BJ (cell line): ENCODE measurements around the gene MYOCD. TPM values are rescaled to one million over a fixed set of nuclear protein-coding genes. Genes with fewer than 3 reads are reported as not detected.
A peak's percentile ranks its signal among the peaks of the same experiment; 100 is the strongest.
"Not testable (repeated sequence)": the region's sequence is repeated elsewhere in the genome, so short reads cannot be mapped to it uniquely, and the experiment has no call there.

Experiments used
- CTCF ChIA-PET: fragments of 350-600 bp; formaldehyde crosslinking; extraction: SDS; loops from one replicate; lab custom pipeline; 2021; ENCODE audit warnings: antibody characterized with exemption, inconsistent platforms; lab: Yijun Ruan, JAX
- POLR2A ChIA-PET: fragments of 300-600 bp; sonication (Branson Sonifier 250); formaldehyde crosslinking; extraction: SDS; loops from one replicate; lab custom pipeline; 2021; ENCODE audit warnings: antibody characterized with exemption; lab: Charles Lee
- DNase-seq: peaks from one replicate; pipeline ENCODE4 v3.0.0-alpha.2; 2011; ENCODE audit warnings: low read depth
- H3K27me3 ChIP-seq: 2 replicates; pipeline ENCODE4 v1.6.0; 2011; ENCODE audit warnings: low read length; ENCODE audit not compliant: control insufficient read depth, insufficient read depth
- H3K36me3 ChIP-seq: 2 replicates; pipeline ENCODE4 v1.5.1; 2011; ENCODE audit warnings: low read length; ENCODE audit not compliant: control insufficient read depth, insufficient read depth
- H3K4me3 ChIP-seq: 2 replicates; pipeline ENCODE4 v1.5.1; 2011; ENCODE audit warnings: low read depth, mild to moderate bottlenecking, control low read depth, low read length
- CTCF ChIP-seq: IDR thresholded peaks from 2 replicates; pipeline ENCODE4 v1.5.1; 2011; ENCODE audit warnings: low read depth, mild to moderate bottlenecking, control low read depth, inconsistent platforms, low read length, moderate library complexity; ENCODE audit not compliant: insufficient read depth
- polyA plus RNA-seq: library from polyadenylated mRNA; depleted of rRNA; stranded (reverse); fragments of >200 nt; gene quantifications from 2 replicates; pipeline ENCODE4 v1.2.3, GENCODE V29; 2011

Gene MYOCD
- polyA plus RNA-seq, 1 experiment, result 18.3 TPM

DNA sequence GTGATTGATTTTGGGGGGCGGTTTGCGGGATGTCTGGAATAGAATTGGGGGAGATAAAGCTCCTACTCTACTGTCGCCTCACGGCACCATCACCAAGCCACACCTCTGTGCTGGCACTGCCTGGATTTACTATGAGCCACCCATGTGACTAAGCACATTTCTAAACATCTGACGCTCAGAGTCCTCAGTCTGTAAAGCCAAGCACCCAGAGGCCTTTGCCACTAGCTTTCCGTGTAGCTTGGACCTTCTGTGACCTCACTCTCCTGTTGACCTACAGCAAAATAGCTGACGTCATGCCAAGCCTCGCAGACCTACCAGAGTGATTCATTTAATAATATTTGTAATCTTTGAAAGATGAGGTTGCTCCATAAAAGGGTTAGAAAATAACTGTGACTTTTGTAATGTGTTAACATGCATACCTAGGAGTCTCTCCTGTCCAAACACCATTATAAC, 38.5 kb upstream of the MYOCD start:
- CTCF ChIA-PET, result interaction anchor here (0.9 kb wide), 1 partner anchor 376 kb away, joined by 3 read pairs; no protein-coding TSS in a partner anchor
- POLR2A ChIA-PET, result no interaction called here
- H3K4me3 ChIP-seq, result no peak overlapping the region
- peak; percentile 88 for DNase-seq
- H3K27me3 ChIP-seq, result no peaks in the 10 kb centered on the region
- no peaks in the 10 kb centered on the region for H3K36me3 ChIP-seq
- no peak for TF ChIP-seq CTCF

GRCh38 chr17:12627781-12628451, 37.8 kb upstream of the MYOCD start:
- Histone ChIP-seq H3K4me3 (no peak overlapping the region), H3K27me3 (no peaks in the 10 kb centered on the region), H3K36me3 (no peaks in the 10 kb centered on the region)
- no peak for DNase-seq
- ChIA-PET POLR2A (no interaction called here), CTCF (interaction anchor here (1.4 kb wide), 1 partner anchor 82 kb away, joined by 4 read pairs; no protein-coding TSS in a partner anchor)
- no peak for TF ChIP-seq CTCF

- POLR2A ChIA-PET, result no interaction called here
- DNase-seq, result no peak
- no peak for TF ChIP-seq CTCF
Observed at GRCh38 chr17:12631076-12631475, 34.6 kb upstream of the MYOCD start.

GRCh38 chr17:12632785-12633184, 32.9 kb upstream of the MYOCD start:
- POLR2A ChIA-PET, result no interaction called here
- Histone ChIP-seq H3K4me3 (no peak overlapping the region), H3K36me3 (no peaks in the 10 kb centered on the region), H3K27me3 (no peaks in the 10 kb centered on the region)
- DNase-seq, result no peak
- CTCF ChIA-PET, result no interaction called here
- no peak for TF ChIP-seq CTCF

More at GRCh38 chr17:12631076-12631475, 34.6 kb upstream of the MYOCD start:
- Histone ChIP-seq H3K4me3 (no peak overlapping the region), H3K36me3 (no peaks in the 10 kb centered on the region), H3K27me3 (no peaks in the 10 kb centered on the region)
- CTCF ChIA-PET, result no interaction called here

- no peak overlapping the region for H3K4me3 ChIP-seq
- CTCF ChIA-PET, result interaction anchor here (0.9 to 1.0 kb wide), 2 partner anchors 15 to 89 kb away, joined by 3 to 5 read pairs; no protein-coding TSS in a partner anchor
- no peaks in the 10 kb centered on the region for H3K36me3 ChIP-seq
- DNase-seq, result no peak
- POLR2A ChIA-PET, result no interaction called here
- no peak for TF ChIP-seq CTCF
- H3K27me3 ChIP-seq, result no peaks in the 10 kb centered on the region
Observed at GRCh38 chr17:12634789-12635414, 30.8 kb upstream of the MYOCD start.

DNA sequence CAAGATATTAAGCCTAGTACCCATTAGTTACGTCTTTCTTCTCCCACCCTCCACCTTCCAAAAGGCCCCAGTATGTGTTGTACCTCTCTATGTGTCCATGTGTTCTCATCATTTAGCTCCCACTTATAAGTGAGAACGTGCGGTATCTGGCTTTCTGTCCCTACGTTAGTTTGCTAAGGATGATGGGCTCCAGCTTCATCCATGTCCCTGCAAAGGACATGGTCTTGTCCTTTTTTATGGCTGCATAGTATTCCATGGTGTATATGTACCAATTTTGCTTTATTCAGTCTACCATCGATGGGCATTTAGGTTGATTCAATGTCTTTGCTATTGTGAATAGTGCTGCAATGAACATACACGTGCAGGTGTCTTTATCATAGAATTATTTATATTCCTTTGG, 29.7 kb upstream of the MYOCD start:
- CTCF ChIA-PET, result interaction anchor here (1.2 kb wide), 1 partner anchor 87 kb away, joined by 3 read pairs; no protein-coding TSS in a partner anchor
- H3K4me3 ChIP-seq, H3K36me3 ChIP-seq, H3K27me3 ChIP-seq, DNase-seq, POLR2A ChIA-PET: not testable (repeated sequence)
